GM04504 (cell line): ENCODE measurements around the gene CRACDL.

Experiments used
- DNase-seq: peaks from one replicate; pipeline ENCODE4 v3.0.0-alpha.2; 2012; ENCODE audit warnings: low read depth

Gene CRACDL

DNA sequence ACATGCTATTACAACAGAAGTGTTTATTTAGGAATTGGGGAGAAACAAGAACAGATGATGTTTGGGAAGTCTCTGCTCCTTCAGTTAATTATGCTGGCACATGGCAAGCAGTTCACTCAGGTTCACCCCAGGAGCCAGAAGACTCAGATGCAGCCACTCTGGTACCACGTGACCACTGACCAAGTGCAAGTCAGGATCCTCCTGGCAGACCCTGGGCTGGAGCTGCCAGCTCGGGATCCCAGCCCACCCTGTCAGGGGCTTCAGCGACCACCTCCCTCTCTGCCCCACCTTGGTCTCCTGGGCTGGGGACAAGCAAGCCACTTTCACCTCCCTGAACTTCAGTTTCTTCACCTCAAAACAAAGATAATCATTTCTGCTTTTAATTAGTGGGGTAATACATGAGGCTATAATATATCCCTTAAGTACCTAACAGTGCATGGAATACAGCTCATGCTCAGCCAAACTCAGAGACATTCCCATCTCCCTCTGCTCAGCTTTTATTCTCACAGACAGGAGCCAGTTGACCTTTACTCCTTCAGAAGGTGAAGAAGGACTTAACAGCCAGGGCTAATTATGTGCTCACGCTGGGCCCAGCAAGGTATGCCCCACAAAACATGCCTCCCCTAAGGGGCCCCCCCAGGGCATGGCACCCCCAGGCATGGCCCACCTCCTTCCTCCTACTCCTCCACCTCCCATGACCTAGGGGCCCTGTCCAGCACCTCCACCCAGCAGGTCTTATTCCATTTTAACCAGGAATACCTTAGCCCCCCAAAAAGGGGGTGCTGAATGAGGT lies 11.8 kb downstream of the CRACDL start:
- DNase-seq: no peak

DNA sequence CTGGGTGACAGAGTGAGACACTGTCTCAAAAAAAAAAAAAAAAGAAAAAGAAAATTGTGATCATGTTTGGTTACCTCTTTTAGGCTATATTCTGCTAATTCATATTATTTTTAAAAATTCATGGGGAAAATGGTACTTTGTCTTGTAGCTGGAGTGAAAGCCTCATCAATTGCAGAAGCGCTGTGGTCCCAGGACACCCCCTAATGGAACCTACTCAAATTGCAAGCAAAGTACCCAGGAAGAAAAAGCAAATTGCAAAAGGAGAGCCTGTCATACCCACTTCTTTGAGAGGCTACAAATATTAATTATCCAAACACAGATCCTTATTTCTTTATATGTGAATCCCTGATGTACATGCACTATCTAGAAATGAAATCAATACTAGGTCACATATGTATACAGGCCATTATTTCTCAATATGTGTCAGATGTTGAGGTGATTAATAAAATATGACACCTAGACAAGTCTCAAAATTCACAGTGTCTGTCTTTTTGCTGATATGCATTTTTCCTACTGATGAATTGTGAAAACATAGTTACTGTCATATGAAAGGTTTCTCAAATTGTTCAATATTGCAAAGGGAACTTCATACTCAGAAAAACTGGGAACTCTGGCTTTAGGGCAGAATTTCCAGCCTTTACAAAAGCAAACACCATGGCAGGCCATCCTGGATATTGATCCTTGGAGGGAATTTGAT lies 12.6 kb downstream of the CRACDL start:
- DNase-seq: no peak

DNA sequence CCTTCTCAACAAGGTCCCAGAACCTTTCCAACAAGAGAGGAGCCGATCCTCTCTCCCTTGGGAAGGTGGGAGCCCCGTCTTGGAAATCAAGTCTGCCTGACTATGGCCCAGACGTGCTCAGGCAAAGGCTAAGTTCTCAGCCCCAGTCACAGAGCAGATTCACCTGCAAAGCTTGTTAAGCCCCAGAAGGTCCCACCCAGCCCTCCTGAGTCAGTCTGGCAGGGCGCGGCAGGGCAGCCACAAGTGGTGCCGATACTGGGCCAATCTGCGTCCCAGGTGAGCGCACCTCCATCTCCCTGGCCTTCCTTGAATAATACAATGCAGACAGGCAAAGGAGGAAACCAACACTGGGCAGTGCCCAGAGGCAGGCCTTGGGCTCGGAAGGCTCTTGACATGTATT lies 15.0 kb downstream of the CRACDL start:
- no peak for DNase-seq

DNA sequence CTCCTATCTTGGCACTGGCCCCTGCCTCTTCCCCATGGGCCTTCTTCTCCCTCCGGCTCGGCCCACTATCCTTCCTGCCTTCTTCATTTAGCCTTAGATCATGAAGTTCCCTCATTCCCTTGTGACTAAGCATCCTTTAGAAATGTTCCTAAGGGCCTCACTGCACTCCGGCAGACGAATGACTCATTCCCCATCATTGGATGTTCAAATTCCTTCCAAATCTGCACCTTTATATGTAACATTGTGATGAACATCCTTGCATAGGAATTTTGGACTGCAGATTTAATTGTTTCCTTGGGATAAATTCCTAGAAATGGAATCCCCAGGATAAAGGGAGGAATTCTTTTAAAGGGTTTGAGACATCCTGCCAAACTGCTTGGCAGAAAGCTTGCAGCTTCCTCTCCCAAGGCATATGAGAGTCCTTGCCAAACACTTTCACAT lies 19.0 kb downstream of the CRACDL start:
- DNase-seq: peak; percentile 44

DNA sequence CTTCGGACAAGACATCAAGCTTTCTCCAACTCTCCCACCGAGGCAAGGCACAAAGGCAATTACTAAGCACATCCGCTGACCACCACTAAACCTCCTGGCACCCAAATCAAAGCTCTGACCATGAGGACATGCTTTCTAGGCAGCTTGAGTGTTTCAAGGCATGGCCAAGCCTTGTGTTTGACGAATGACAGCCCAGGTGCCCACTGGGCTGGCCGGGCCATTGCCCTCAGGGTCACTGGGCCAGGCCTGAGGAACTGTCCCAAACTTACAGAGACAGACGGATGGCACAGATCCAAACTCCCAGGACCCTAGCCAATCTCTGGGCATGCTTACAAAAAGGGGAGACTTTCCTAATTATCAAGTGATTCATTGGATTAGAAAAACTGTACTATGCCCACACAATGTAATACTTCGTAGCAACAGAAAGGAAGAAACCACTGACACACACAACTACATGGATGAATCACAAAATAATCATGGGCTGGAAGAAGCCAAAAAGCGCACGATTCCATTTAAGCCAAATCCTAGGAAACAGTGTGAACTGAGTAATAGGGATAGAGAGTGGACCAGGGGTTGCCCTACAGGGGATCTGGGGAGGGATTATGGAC lies 20.2 kb downstream of the CRACDL start:
- no peak for DNase-seq

DNA sequence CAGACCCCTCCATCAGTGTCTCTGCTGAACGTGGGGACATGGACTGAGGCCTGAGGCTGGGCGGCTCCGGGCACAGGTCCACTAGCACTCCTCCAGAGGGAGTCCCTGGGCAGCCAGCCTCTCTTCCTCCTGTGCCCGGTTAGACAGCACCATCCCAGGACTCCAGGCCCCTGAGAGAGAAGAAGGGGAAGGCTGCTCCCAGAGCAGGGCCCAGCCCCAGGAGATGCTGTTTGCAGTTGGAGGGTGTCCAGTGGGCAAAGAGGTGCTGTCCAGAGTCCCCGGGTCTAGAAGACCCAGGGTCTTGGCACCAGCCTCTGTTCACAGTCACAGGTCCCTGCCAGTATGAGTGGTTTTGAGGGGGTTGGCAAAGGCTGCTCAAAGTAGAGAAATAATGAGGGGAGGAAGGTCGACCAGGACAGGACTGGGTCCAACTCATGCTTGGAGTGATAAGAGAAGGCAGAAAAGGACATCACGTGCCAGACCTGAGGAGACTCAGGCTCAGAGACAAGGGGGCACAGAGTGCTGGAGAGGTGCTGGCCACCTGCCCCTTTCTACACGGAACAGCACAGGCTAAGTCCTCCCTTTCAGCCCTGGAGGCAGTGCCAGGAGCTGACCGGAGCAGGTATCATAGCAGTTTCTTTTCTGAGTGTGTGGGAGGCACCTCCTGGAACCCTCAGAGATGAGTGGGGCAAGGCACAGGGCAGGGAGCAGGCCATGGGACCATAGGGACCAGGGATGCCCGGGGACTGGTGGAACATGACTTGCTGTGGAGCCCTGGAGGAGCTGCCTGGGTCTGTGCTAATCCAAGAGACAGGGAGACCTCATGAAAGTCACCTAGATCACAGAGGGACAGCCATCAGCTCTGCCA lies 21.1 kb downstream of the CRACDL start:
- no peak for DNase-seq

DNA sequence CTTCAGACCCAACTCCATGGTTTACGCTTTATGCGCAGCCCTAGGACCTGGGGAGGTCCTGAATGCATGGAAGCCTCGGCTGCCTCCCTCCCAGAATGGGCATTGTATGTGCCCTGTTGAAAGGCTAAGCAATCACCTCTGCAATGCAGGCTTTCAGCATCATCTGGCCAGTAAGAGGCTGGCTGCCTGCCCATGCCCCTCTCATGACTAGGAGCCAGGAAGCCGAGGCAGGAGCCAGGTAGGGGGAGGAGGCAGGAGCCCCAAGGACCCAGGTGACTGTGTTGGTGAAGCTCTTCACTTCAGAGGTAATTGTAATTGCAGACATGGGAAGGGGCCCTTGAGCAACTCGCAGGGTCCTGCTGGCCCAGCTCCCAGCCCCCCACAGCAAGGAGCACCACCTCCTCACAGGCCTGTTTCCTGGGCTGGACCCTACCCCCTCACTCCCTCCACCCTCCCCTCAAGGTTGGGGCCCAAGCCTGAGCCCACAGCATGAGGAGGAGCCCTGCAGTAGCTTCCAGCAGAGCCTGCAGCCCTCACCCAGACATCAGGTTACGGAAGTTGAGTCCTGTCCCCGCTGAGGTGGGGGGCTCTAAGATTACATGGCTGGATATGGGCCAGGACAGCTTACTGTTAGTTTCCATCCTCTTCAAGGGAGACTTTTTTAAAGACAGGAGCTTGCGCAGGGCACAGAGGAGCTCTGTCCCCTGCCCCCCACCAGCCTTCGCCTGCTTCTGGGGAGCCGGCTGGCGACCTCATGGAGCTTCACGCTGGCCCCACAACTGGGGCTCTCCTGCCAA lies 21.9 kb downstream of the CRACDL start:
- DNase-seq: no peak

DNA sequence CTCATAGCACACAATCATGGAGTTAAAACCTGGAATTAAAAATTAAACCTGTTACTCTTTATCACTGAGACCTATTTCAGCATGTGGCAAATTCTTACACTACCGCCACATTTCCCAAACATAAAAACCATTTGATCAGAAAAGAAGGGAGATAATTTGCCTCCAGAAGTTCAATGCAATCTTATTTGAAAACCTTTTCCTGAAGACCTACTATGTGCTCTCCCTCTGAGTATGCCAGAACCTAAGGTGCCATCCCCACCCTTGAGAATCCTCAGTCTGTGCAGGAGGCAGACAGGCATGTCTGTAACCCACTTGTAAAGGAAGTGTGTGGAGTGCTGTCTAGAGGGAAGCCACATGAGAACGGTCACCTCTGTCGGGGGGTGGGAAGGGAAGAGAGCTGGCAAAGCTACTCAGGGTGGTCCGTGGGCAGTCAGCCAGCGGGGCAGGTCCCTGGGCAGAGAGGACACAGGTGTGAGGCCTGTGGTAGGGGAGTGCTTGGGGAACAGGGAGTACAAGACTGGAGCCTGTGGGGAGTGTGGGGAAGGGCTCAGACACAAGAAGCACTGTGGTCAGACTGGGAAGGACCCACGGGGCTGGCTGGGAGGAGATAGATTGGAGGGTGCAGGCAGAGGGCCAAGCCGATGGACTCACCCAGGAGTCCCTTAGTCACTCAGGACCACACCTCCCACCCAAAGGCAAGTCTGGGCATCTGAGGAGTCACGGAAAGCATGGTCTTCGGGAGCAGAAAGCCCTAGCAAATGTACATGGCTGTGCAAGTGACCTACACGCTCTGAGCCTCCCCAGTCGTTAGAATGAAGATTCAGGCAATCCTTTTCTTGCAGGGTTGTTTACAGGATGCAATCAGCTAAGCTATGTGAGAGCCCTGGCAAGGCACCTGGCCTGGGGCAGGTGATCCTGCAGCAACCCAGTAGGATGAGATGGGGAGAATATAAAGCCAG lies 22.8 kb downstream of the CRACDL start:
- DNase-seq: no peak

DNA sequence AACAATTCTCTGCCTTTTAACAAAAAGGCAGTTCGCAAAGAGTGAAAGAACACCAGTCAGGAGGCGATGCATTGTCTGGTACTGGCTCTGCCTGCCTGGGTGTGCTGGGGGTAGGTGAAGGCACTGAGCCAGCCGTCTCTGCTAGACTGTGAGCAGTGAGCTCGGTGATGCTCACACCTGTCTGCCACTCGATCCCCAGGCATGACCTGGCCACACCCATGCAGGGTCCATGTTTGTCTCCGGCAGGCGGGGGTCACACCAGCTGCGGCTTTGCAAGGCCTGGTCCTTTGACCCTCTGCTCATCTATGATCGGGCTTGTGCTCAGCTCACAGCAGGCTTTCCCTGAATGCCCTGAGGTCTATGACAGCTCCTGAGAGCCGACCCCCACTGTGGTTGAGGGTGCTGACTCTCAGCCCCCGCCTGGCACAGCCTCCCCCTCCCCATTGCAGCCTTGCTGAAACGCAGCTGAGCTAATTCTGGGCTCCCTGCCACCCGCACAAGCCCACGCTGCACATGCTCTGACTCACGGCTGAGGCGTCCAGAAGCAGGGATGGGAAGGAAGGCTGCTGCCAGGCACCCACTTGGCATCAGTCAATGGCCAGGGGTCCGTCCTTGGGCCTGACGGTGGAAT lies 23.7 kb downstream of the CRACDL start:
- peak; percentile 50 for DNase-seq

DNA sequence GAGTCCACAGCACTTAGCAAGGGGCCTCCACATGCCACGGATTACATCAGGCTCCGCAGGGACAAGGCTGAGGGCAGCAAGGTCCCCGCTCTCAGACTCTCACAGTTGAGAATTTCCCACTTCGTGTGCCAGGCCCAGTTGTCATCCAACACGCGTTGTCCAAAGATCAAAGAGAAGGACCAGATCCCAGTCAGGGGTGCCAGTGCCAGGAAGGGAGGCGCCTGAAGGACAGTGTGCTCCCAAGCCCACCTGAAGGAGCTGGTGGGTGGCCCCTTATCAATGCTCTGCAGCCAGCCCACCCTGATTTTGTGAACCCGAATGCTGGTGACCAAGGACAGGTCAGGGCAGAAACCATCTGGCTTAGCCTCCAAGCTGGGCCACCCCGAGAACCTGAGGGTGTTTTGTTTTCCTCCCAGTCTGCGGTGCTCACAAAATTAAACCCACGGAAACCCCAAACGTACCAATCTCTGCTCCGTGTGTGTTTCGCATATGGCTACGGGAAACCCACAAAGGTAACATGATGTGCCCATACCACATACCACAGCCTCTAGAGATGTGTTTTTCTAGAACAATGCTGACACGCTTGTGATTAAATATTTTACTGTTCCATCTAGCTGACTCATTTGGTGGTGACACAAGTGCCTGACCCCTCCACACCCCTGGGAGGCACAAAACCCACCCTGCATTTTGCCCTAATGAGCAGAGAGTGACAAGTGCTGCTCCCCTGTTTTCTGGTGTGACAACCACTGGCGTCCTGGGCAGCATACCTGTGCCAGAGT lies 24.5 kb downstream of the CRACDL start:
- DNase-seq: no peak

DNA sequence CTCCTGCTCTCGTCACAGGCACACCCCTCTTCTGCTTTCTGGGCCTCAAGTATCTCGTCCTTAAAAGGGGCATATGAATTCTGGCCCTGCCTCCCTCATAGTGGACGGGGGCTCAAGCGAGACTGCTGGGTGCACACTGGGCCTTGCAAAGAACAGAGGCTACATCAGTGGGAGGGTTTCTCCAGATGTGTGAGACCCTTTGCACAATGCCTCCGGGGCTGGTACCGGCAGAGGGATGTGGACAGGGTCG lies 25.0 kb downstream of the CRACDL start:
- no peak for DNase-seq

DNA sequence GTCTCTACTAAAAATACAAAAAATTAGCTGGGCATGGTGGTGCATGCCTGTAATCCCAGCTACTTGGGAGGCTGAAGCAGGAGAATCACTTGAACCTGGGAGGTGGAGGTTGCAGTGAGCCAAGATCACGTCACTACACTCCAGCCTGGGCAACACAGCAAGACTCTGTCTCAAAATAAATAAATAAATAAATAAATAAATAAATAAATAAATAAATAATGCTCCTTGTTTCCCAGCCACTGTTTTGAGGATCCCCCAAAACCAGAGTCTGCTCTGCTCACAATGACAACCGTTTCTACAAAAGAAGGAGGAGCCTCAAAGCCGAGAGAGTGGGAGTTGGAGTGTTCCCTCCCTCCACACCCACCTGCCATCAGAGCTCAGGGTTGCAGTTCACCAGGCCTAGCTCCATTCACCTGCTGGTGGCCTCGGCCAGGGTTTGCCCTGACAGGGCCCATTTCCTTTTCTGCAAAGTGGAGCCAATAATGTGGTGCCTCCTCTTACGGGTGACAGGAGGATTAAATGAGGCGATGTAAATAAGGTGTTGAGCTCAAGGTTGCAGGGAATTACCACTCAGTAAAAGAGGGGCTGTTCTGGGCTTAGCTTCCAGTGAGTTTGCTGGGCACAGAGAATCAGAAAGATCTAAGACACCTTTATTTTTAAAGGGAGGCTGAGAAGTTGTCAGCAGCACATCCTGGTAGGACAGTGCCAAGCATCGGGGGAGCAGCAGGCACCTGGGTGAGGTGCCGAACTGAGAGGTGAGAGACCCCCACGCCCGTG lies 25.5 kb downstream of the CRACDL start:
- no peak for DNase-seq

DNA sequence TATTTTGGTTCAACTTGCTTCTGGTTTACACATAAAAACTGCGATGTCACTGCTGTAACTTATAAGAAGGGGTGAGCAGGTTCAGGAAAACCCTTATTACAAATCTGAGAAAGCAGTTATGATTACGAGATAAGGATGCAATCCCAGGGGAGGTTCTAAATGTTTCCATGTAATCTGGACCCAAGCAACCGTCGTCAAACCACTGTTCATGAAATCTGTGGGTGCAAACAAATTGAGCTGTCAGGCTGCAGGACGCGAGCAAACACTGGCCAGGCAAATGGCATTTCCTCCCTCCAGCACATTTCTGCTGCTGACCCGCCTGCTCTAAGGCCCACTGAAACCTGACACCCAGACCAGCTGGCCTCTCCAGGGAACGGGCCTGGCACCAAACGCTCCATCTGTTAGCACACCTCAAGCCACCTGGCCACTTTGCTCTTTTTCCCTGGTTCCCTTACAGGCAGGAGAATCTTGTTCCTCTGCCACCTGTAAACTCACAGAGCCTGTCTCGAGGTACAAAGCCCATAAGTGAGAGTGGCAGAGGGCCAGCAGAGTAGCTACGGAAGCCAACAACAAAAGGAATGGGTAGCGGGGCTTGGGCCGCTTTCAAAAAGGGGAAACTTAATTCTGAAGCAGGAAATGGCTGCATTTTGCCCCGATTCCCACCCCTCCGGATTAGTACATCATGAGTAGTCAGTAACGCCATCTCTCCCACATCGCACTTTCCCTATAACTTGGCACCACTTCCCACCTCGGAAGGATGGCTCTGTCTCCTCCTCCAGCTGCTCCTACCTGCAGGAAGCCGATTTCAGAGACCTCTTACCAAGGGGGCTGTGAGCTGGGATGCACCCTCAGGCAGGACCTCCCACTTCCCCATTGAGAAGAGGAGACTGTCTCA lies 26.5 kb downstream of the CRACDL start:
- DNase-seq: peak; percentile 19

DNA sequence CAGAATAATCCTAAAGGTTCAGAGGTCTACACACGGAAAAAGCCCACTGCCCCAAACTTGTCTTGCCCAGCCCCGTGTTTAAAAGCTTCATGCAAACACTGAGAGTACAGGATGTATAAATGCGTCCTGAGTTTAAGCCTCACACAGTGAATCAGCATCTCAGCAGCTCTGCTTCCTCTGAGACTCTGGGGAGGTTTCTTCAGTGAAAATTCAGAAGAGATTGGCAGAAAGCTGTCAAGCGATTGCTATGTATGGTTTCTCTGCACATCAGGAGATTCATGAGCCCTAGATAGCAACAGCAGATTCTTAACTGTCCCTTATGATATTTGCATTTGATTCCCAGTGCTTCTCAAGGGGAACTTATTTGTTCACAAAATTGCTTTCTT lies 27.1 kb downstream of the CRACDL start:
- no peak for DNase-seq

DNA sequence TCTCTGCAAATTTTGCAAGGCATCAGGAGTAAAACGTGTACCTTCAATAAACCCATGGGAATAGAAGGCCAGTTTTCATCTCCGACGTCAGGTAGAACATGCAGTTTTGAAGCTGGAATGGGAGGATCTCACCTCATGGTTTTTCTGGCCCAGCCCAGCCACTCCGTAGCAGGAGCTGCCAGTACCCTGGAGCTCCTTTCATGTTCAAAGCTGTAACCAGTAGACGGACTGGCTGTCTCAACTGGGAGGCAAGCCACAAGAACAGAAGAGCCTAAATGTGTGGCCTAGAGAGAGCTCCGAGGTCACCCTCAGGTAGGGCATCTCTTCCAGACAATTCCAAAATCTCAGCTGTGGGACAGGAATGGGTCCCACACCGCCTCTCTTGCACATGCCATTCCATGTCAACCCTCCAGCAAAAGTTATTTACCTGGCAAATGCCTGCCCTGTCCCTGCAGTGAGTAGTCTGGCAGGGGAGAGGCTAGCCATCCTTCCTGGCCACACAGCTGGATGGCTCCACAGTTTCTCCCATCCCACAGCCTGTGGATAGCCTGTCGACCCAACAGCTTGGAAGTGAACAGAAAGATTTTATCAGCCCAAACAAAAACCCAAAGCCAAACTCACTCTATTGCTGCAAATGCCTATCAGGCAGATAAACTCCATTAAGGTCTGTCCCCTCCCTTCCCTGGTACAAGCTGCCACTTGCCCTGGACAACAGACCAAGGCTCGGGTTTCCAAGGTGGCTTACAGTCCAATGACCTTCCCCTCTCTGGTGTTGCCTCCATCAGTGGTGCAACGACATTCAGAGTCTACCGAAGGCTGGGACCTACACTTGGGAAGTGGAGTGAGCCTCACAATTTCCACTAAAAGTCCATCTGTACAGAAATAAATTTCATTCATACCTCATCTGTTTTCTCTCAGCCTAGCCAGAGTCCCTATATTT lies 27.8 kb downstream of the CRACDL start:
- no peak for DNase-seq

DNA sequence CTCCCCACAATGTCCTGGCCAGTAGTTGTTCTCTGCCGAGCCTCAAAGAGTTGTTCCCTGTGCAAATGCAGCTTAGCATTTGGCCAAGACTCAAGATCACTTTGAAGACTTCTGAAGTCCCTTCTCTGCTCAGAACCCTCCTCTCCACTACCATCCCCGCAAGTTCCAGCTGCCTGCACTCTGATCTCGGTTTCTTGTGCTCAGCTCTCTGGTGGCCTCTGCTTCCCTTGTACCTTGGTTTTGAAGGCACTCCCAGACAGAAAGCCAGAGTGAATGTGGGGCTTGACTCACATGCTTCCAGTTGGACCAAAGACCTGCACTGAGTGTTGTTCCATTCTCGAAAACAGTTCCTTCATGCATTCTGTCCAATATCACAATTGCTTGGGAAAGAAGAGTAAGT lies 28.6 kb downstream of the CRACDL start:
- no peak for DNase-seq
